Osteocyte (in vitro differentiated cells): ENCODE results near the gene VWDE. TPM values are rescaled to one million over a fixed set of nuclear protein-coding genes. Genes with fewer than 3 reads are reported as not detected.

ENCODE experiments used
- DNase-seq: peaks from one replicate; pipeline ENCODE4 v3.0.0; 2021; ENCODE audit warnings: mixed read lengths; ENCODE audit not compliant: unreplicated experiment; ENCODE audit errors: extremely low spot score
- H3K27ac Mint-ChIP-seq: one replicate; pipeline ENCODE4 v1.8.0; 2021; ENCODE audit warnings: mild to moderate bottlenecking, mixed read lengths; ENCODE audit not compliant: unreplicated experiment
- H3K27me3 Mint-ChIP-seq: one replicate; pipeline ENCODE4 v1.8.0; 2021; ENCODE audit warnings: mixed read lengths; ENCODE audit not compliant: unreplicated experiment
- H3K36me3 Mint-ChIP-seq: one replicate; pipeline ENCODE4 v1.8.0; 2021; ENCODE audit warnings: mixed read lengths; ENCODE audit not compliant: unreplicated experiment
- H3K4me1 Mint-ChIP-seq: one replicate; pipeline ENCODE4 v1.8.0; 2021; ENCODE audit warnings: mixed read lengths; ENCODE audit not compliant: unreplicated experiment
- H3K4me3 Mint-ChIP-seq: one replicate; pipeline ENCODE4 v1.8.0; 2021; ENCODE audit warnings: mild to moderate bottlenecking, moderate library complexity, mixed read lengths; ENCODE audit not compliant: unreplicated experiment
- H3K9me3 Mint-ChIP-seq: one replicate; pipeline ENCODE4 v1.8.0; 2021; ENCODE audit warnings: mixed read lengths; ENCODE audit not compliant: unreplicated experiment
- CTCF ChIP-seq: fragments of 200-600 bp; sonication (generic); IDR thresholded peaks from 2 replicates; pipeline ENCODE4 v1.5.0; 2021; ENCODE audit warnings: antibody characterized with exemption, mild to moderate bottlenecking, moderate library complexity
- total RNA-seq: library from RNA; stranded (reverse); gene quantifications from 2 replicates; pipeline ENCODE4 v1.2.1, GENCODE V29; 2021

Gene VWDE
- total RNA-seq, 1 donor from 2014 or later: not detected

- no peak overlapping the region for H3K4me3 Mint-ChIP-seq
- peaks cover 8% of the 10 kb centered on the region for H3K27me3 Mint-ChIP-seq
- no peaks in the 10 kb centered on the region for H3K9me3 Mint-ChIP-seq
- TF ChIP-seq CTCF: peak; percentile 27
- no peaks in the 10 kb centered on the region for H3K36me3 Mint-ChIP-seq
- no peak overlapping the region for H3K27ac Mint-ChIP-seq
- H3K4me1 Mint-ChIP-seq: peaks cover 5% of the 10 kb centered on the region
- DNase-seq: no peak
Observed at GRCh38 chr7:12436896-12437535, 33.4 kb upstream of the VWDE start.

GRCh38 chr7:12436126-12436525 lies 32.5 kb upstream of the VWDE start:
- Mint-ChIP-seq H3K27ac (no peak overlapping the region), H3K27me3 (peaks cover 8% of the 10 kb centered on the region), H3K9me3 (no peaks in the 10 kb centered on the region), H3K4me1 (peaks cover 5% of the 10 kb centered on the region), H3K36me3 (no peaks in the 10 kb centered on the region), H3K4me3 (no peak overlapping the region)
- DNase-seq: no peak
- TF ChIP-seq CTCF: no peak

GRCh38 chr7:12434012-12434642 lies 30.5 kb upstream of the VWDE start:
- Mint-ChIP-seq H3K4me3 (no peak overlapping the region), H3K36me3 (no peaks in the 10 kb centered on the region), H3K9me3 (no peaks in the 10 kb centered on the region), H3K4me1 (peaks cover 5% of the 10 kb centered on the region), H3K27me3 (no peaks in the 10 kb centered on the region), H3K27ac (no peak overlapping the region)
- no peak for DNase-seq
- peak; percentile 55 for TF ChIP-seq CTCF

GRCh38 chr7:12431886-12432556 lies 28.4 kb upstream of the VWDE start:
- H3K4me1 Mint-ChIP-seq: peaks cover 5% of the 10 kb centered on the region
- no peaks in the 10 kb centered on the region for H3K9me3 Mint-ChIP-seq
- H3K27ac Mint-ChIP-seq: no peak overlapping the region
- no peak for DNase-seq
- TF ChIP-seq CTCF: no peak
- H3K36me3 Mint-ChIP-seq: no peaks in the 10 kb centered on the region
- H3K27me3 Mint-ChIP-seq: no peaks in the 10 kb centered on the region
- no peak overlapping the region for H3K4me3 Mint-ChIP-seq

GRCh38 chr7:12425311-12425710 lies 21.6 kb upstream of the VWDE start:
- no peak for DNase-seq
- H3K4me3 Mint-ChIP-seq: no peak overlapping the region
- TF ChIP-seq CTCF: no peak
- no peaks in the 10 kb centered on the region for H3K27me3 Mint-ChIP-seq
- H3K9me3 Mint-ChIP-seq: no peaks in the 10 kb centered on the region
- H3K27ac Mint-ChIP-seq: no peak overlapping the region
- H3K36me3 Mint-ChIP-seq: no peaks in the 10 kb centered on the region
- H3K4me1 Mint-ChIP-seq: peaks cover 8% of the 10 kb centered on the region
